Measurements from ENCODE around the gene FKBP1C. TPM values are rescaled to one million over a fixed set of nuclear protein-coding genes. Genes with fewer than 3 reads are reported as not detected.

FKBP1C gene
- total and polyA plus RNA-seq, 10 of the 15 experiments (the other 5 are each of a cell fraction or from before 2014, with no cell fraction given), result 0.42 to 5.5 (median 1.5) TPM

- H3K27me3 ChIP-seq (replicated peaks in 1 of 2; ENCODE audit: control insufficient read depth in 2 of 2, insufficient read depth in 2 of 2, low read length in 1 of 2), result no peaks in the 10 kb centered on the region
- ATAC-seq, result no peak
- in situ Hi-C loops (cut with MboI) (no loop called here), intact Hi-C loops (cut with micrococcal nuclease; ENCODE audit: unreplicated experiment) (no loop called here)
- ChIA-PET POLR2A (no interaction called here), SMC1A (ENCODE audit: uncharacterized antibody, unreplicated experiment) (no interaction called here), CTCF (no interaction called here), RAD21 (ENCODE audit: unreplicated experiment) (no interaction called here)
- TF ChIP-seq TARDBP (IDR thresholded peaks at IDR 0.05; ENCODE audit: borderline replicate concordance) (no peak), TBL1XR1 (IDR thresholded peaks at IDR 0.05; ENCODE audit: low read depth, low read length) (no peak), PAX5 (IDR thresholded peaks at IDR 0.05; ENCODE audit: borderline replicate concordance, low read depth, low read length) (no peak), WRNIP1 (IDR thresholded peaks at IDR 0.05; ENCODE audit: borderline replicate concordance, low read depth, low read length) (no peak), YY1 (IDR thresholded peaks at IDR 0.05; ENCODE audit: low read depth, low read length) (no peak), JUNB (IDR thresholded peaks at IDR 0.05) (no peak), SMC3 (IDR thresholded peaks at IDR 0.05; ENCODE audit: borderline replicate concordance, low read length) (no peak), CHD4 (IDR thresholded peaks at IDR 0.05) (no peak), SRF (IDR thresholded peaks at IDR 0.05; ENCODE audit: low read depth in 2 of 2, low read length in 2 of 2) (no peak), RFX5 (IDR thresholded peaks at IDR 0.05; ENCODE audit: low read depth, low read length) (no peak), ESRRA (IDR thresholded peaks at IDR 0.05; ENCODE audit: low read length) (no peak), ELK1 (IDR thresholded peaks at IDR 0.05; ENCODE audit: low read depth, low read length) (no peak), KLF5 (IDR thresholded peaks at IDR 0.05; ENCODE audit: partially characterized antibody) (no peak), PML (IDR thresholded peaks at IDR 0.05; ENCODE audit: low read length) (no peak), SP1 (IDR thresholded peaks at IDR 0.05; ENCODE audit: low read depth, low read length) (no peak), CHD2 (IDR thresholded peaks at IDR 0.05; ENCODE audit: borderline replicate concordance, low read depth, low read length) (no peak), NR2C2 (IDR thresholded peaks at IDR 0.05; ENCODE audit: borderline replicate concordance, control insufficient read depth, insufficient read length, low read depth) (no peak)
- H3K9me3 ChIP-seq (replicated peaks; ENCODE audit: control insufficient read depth, insufficient read depth, low read length), result no peaks in the 10 kb centered on the region
- H3K4me3 ChIP-seq, result no peak overlapping the region
- no peaks in the 10 kb centered on the region for H3K36me3 ChIP-seq (ENCODE audit: control insufficient read depth in 2 of 2, insufficient read depth in 2 of 2, low read length in 1 of 2)
- no peaks in the 10 kb centered on the region for H3K79me2 ChIP-seq (ENCODE audit: control insufficient read depth, insufficient read depth, low read length)
- H3K9ac ChIP-seq (ENCODE audit: control insufficient read depth, insufficient read depth, low read length), result no peak overlapping the region
- no peaks in the 10 kb centered on the region for H4K20me1 ChIP-seq (ENCODE audit: control insufficient read depth, insufficient read depth)
- DNase-seq (ENCODE audit: low read depth, low spot score), result no peak
- H3K4me2 ChIP-seq (ENCODE audit: control insufficient read depth, insufficient read depth), result no peak overlapping the region
- H2AFZ ChIP-seq (ENCODE audit: control insufficient read depth, low read depth, low read length), result no peak overlapping the region
- no peak for FAIRE-seq
- H3K27ac ChIP-seq (ENCODE audit: control insufficient read depth, insufficient read depth), result no peak overlapping the region
- BruUV-seq (replicated peaks), result no TSS peak
- no peaks in the 10 kb centered on the region for H3K4me1 ChIP-seq (ENCODE audit: control insufficient read depth, insufficient read depth, low read length)
Observed at GRCh38 chr6:63180367-63180766, 30.9 kb upstream of the FKBP1C start.

Measured in GM12878 (cell line).